ENCODE measurements around the gene PPP1R36.

GRCh38 chr14:64628940-64629408, 79.2 kb downstream of the PPP1R36 start:
- TF ChIP-seq CTCF (IDR thresholded peaks at IDR 0.05; ENCODE audit: poor library complexity) (no peak), EZH2phosphoT487 (IDR thresholded peaks at IDR 0.05; ENCODE audit: low read depth, severe bottlenecking, unreplicated experiment) (no peak)
